ENCODE results near the gene ZNF639.
"Not testable (repeated sequence)": the region's sequence is repeated elsewhere in the genome, so short reads cannot be mapped to it uniquely, and the experiment has no call there.

DNA sequence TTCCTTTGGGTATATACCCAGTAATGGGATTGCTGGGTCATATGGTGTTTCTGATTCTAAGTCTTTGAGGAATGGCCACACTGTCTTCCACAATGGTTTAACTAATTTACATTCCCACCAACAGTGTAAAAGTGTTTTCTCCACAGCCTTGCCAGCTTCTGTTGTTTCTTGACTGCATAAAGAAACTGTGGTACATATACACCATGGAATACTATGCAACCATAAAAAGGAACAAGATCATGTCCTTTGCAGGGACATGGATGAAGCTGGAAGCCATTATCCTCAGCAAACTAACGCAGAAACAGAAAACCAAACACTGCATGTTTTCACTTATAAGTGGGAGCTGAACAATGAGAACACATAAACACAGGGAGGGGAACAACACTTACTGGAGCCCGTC is 15.5 kb upstream of the ZNF639 start:
- TF ChIP-seq, protein P1, sequence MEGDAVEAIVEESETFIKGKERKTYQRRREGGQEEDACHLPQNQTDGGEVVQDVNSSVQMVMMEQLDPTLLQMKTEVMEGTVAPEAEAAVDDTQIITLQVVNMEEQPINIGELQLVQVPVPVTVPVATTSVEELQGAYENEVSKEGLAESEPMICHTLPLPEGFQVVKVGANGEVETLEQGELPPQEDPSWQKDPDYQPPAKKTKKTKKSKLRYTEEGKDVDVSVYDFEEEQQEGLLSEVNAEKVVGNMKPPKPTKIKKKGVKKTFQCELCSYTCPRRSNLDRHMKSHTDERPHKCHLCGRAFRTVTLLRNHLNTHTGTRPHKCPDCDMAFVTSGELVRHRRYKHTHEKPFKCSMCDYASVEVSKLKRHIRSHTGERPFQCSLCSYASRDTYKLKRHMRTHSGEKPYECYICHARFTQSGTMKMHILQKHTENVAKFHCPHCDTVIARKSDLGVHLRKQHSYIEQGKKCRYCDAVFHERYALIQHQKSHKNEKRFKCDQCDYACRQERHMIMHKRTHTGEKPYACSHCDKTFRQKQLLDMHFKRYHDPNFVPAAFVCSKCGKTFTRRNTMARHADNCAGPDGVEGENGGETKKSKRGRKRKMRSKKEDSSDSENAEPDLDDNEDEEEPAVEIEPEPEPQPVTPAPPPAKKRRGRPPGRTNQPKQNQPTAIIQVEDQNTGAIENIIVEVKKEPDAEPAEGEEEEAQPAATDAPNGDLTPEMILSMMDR (conservative IDR thresholded peaks at IDR 0.05; ENCODE audit: low read depth, low read length): not testable (repeated sequence)
- TF ChIP-seq EZH2 (IDR thresholded peaks at IDR 0.05; ENCODE audit: low read length, unreplicated experiment): not testable (repeated sequence)

Measured in PC-3 (cell line).